PFSK-1 (cell line): Measurements from ENCODE around the gene PMIS2.
A peak's percentile ranks its signal among the peaks of the same experiment; 100 is the strongest.

Experiments used
- FOXP2 ChIP-seq: optimal IDR thresholded peaks from 2 replicates; pipeline ENCODE3; 2011; ENCODE audit warnings: borderline replicate concordance, control low read depth, inconsistent platforms; ENCODE audit not compliant: insufficient read depth; ENCODE audit errors: extremely low read length, extremely low read depth
- POLR2AphosphoS5 ChIP-seq: IDR thresholded peaks from 2 replicates; pipeline ENCODE4 v1.6.1; 2012; ENCODE audit warnings: low read depth, mild to moderate bottlenecking, control low read depth, low read length, moderate library complexity
- REST ChIP-seq, 2 experiments: IDR thresholded peaks; 2 replicates each; pipeline versions ENCODE4 v1.6.1 to v1.8.0; 2011 to 2012; ENCODE audit warnings: low read depth in 2 of 2, low read length in 2 of 2, control low read depth in 1 of 2, inconsistent platforms in 1 of 2, mild to moderate bottlenecking in 1 of 2, moderate library complexity in 1 of 2; ENCODE audit not compliant: insufficient read depth in 1 of 2
- SIN3A ChIP-seq: IDR thresholded peaks from 2 replicates; pipeline ENCODE4 v1.6.1; 2012; ENCODE audit warnings: mild to moderate bottlenecking, low read length, moderate library complexity, borderline replicate concordance; ENCODE audit not compliant: insufficient read depth
- TAF1 ChIP-seq: IDR thresholded peaks from 2 replicates; pipeline ENCODE4 v1.6.1; 2012; ENCODE audit warnings: low read length, control low read depth, borderline replicate concordance; ENCODE audit not compliant: insufficient read depth

PMIS2 gene

GRCh38 chr19:35542209-35542608 is 43.8 kb upstream of the PMIS2 start:
- TF ChIP-seq POLR2AphosphoS5: no peak

GRCh38 chr19:35543280-35544109 is 42.5 kb upstream of the PMIS2 start:
- TF ChIP-seq POLR2AphosphoS5 (peak; percentile 43; the same call in 1 of the 2 replicates), REST (IDR thresholded peaks at IDR 0.05; ENCODE audit: insufficient read depth in 1 of 2, low read depth in 2 of 2, low read length in 2 of 2) (no peak)

GRCh38 chr19:35544110-35544802 is 41.7 kb upstream of the PMIS2 start:
- TF ChIP-seq POLR2AphosphoS5 (no peak), REST (IDR thresholded peaks at IDR 0.05; ENCODE audit: insufficient read depth in 1 of 2, low read depth in 2 of 2, low read length in 2 of 2) (no peak)

- TF ChIP-seq REST (IDR thresholded peaks at IDR 0.05; ENCODE audit: insufficient read depth in 1 of 2, low read depth in 2 of 2, low read length in 2 of 2) (no peak), TAF1 (no peak), SIN3A (peak; percentile 52; the same call in 1 of the 2 replicates), FOXP2 (peak; percentile 60), POLR2AphosphoS5 (peak; percentile 72)
Observed at GRCh38 chr19:35545001-35545854, 40.7 kb upstream of the PMIS2 start, which contains the start of gene TMEM147. TMEM147 (plus strand) TSS chr19:35545626; CDS start chr19:35545740, 114 bp downstream.

- TF ChIP-seq POLR2AphosphoS5 (no peak; the same call in 1 of the 2 replicates), FOXP2 (no peak), SIN3A (no peak)
Observed at GRCh38 chr19:35545855-35546381, 40.1 kb upstream of the PMIS2 start.

GRCh38 chr19:35546532-35546931 is 39.4 kb upstream of the PMIS2 start:
- TF ChIP-seq POLR2AphosphoS5: no peak
- TF ChIP-seq TAF1: no peak
- TF ChIP-seq SIN3A: no peak
- TF ChIP-seq FOXP2: no peak
